ENCODE measurements around the gene MAP7D2. TPM values are rescaled to one million over a fixed set of nuclear protein-coding genes. Genes with fewer than 3 reads are reported as not detected.
A peak's percentile ranks its signal among the peaks of the same experiment; 100 is the strongest.

Gene MAP7D2
- total and polyA plus RNA-seq, 9 of the 15 experiments (the other 6 are each of a cell fraction or from before 2014, with no cell fraction given): 0.01 to 0.04 (median 0.03) TPM; not detected in 4

- TF ChIP-seq PREB (CRISPR knock-in tag; IDR thresholded peaks at IDR 0.05): no peak
- no peak for TF ChIP-seq ZBED1 (IDR thresholded peaks at IDR 0.05)
- TF ChIP-seq CBFB (CRISPR knock-in tag; IDR thresholded peaks at IDR 0.05): no peak
- TF ChIP-seq NFXL1 (CRISPR knock-in tag; IDR thresholded peaks at IDR 0.05): no peak
- TF ChIP-seq OTX1 (CRISPR knock-in tag; IDR thresholded peaks at IDR 0.05): no peak
- TF ChIP-seq SIX5 (IDR thresholded peaks at IDR 0.05; ENCODE audit: borderline replicate concordance in 1 of 2, insufficient read depth in 1 of 2, low read depth in 1 of 2, low read length in 2 of 2): no peak
- TF ChIP-seq CSDE1 (IDR thresholded peaks at IDR 0.05): no peak
- TF ChIP-seq ELK1 (CRISPR knock-in tag; IDR thresholded peaks at IDR 0.05): no peak
- no peak for TF ChIP-seq ZFP91 (CRISPR knock-in tag; IDR thresholded peaks at IDR 0.05)
- TF ChIP-seq ZNF253 (CRISPR knock-in tag; conservative IDR thresholded peaks at IDR 0.05): no peak
- TF ChIP-seq MAX (CRISPR knock-in tag; IDR thresholded peaks at IDR 0.05): peak; percentile 50; the same call in 1 of the 2 replicates
- peak in 1 of 2 experiments; percentile 26; a peak in 1 of 3 replicates for TF ChIP-seq CBX3 (IDR thresholded peaks at IDR 0.05; ENCODE audit: borderline replicate concordance in 1 of 2, low read length in 2 of 2)
- TF ChIP-seq ZNF184 (CRISPR knock-in tag; IDR thresholded peaks at IDR 0.05): no peak
- TF ChIP-seq MLLT1 (IDR thresholded peaks at IDR 0.05): no peak
- TF ChIP-seq HIVEP1 (CRISPR knock-in tag; IDR thresholded peaks at IDR 0.05): no peak
- TF ChIP-seq DNMT1 (IDR thresholded peaks at IDR 0.05): no peak
- TF ChIP-seq ZNF764 (CRISPR knock-in tag; IDR thresholded peaks at IDR 0.05; ENCODE audit: low read depth): no peak
- TF ChIP-seq CREB1 (IDR thresholded peaks at IDR 0.05): peak; percentile 93
- peak; percentile 92 for TF ChIP-seq CREB1 (CRISPR knock-in tag; IDR thresholded peaks at IDR 0.05)
- TF ChIP-seq ZNF197 (CRISPR knock-in tag; IDR thresholded peaks at IDR 0.05; ENCODE audit: low read depth): no peak
- no peak for TF ChIP-seq ERF (CRISPR knock-in tag; IDR thresholded peaks at IDR 0.05)
- TF ChIP-seq TCF7 (IDR thresholded peaks at IDR 0.05; ENCODE audit: borderline replicate concordance): no peak
- no peak for TF ChIP-seq ZNF41 (CRISPR knock-in tag; conservative IDR thresholded peaks at IDR 0.05)
- TF ChIP-seq ZNF224 (CRISPR knock-in tag; IDR thresholded peaks at IDR 0.05): no peak
- peak; percentile 41 for TF ChIP-seq PHF20 (IDR thresholded peaks at IDR 0.05; ENCODE audit: partially characterized antibody)
These were observed 24.8 kb upstream of the MAP7D2 start, which contains the start of gene EIF1AX (continued) for GRCh38 chrX:20141281-20142220.
